Measurements from ENCODE around the gene ZNF19.

- TF ChIP-seq CTCF (IDR thresholded peaks at IDR 0.05) (no peak), ZFX (IDR thresholded peaks at IDR 0.05; ENCODE audit: borderline replicate concordance) (no peak)
Measured at GRCh38 chr16:71453036-71453435, 36.1 kb downstream of the ZNF19 start.

Data from 22Rv1 (cell line).